ENCODE data around the gene LETMD1.
A peak's percentile ranks its signal among the peaks of the same experiment; 100 is the strongest.
"Not testable (repeated sequence)": the region's sequence is repeated elsewhere in the genome, so short reads cannot be mapped to it uniquely, and the experiment has no call there.

The LETMD1 gene

GRCh38 chr12:51027342-51027835 is 20.7 kb upstream of the LETMD1 start:
- DNase-seq: no peak

- DNase-seq: peak in 1 of 2 donors; percentile 61
Measured at GRCh38 chr12:51028126-51028812, 19.9 kb upstream of the LETMD1 start.

GRCh38 chr12:51028813-51029150 is 19.3 kb upstream of the LETMD1 start:
- DNase-seq: no peak

GRCh38 chr12:51033048-51033447 is 15.1 kb upstream of the LETMD1 start:
- DNase-seq: no peak

GRCh38 chr12:51033457-51034089 is 14.6 kb upstream of the LETMD1 start:
- no peak for DNase-seq

GRCh38 chr12:51036279-51036678 is 11.8 kb upstream of the LETMD1 start:
- no peak for DNase-seq

- DNase-seq: no peak
Measured at GRCh38 chr12:51048661-51049251, 629 bp downstream of the LETMD1 start.

- no peak for DNase-seq
Measured at GRCh38 chr12:51049525-51049924, 1.4 kb downstream of the LETMD1 start.

GRCh38 chr12:51051787-51052186 is 3.7 kb downstream of the LETMD1 start:
- no peak for DNase-seq

GRCh38 chr12:51055060-51055459 is 6.9 kb downstream of the LETMD1 start:
- DNase-seq: no peak

GRCh38 chr12:51056242-51056641 is 8.1 kb downstream of the LETMD1 start:
- peak in 1 of 2 donors; percentile 2 for DNase-seq

- no peak for DNase-seq
Measured at GRCh38 chr12:51059086-51059485, 11.0 kb downstream of the LETMD1 start.

GRCh38 chr12:51062631-51063397 is 14.7 kb downstream of the LETMD1 start:
- no peak for DNase-seq

- no peak for DNase-seq
Measured at GRCh38 chr12:51065530-51065929, 17.4 kb downstream of the LETMD1 start.

GRCh38 chr12:51067229-51067628 is 19.1 kb downstream of the LETMD1 start:
- no peak for DNase-seq

- DNase-seq: no peak
Measured at GRCh38 chr12:51067771-51068170, 19.6 kb downstream of the LETMD1 start.

- no peak for DNase-seq
Measured at GRCh38 chr12:51070004-51070403, 21.9 kb downstream of the LETMD1 start.

GRCh38 chr12:51071663-51072062 is 23.5 kb downstream of the LETMD1 start:
- DNase-seq: no peak

- DNase-seq: no peak
Measured at GRCh38 chr12:51075390-51075789, 27.3 kb downstream of the LETMD1 start.

GRCh38 chr12:51076236-51076930 is 28.3 kb downstream of the LETMD1 start:
- DNase-seq: peak in 1 of 2 donors; percentile 5

GRCh38 chr12:51077930-51078329 is 29.8 kb downstream of the LETMD1 start:
- no peak for DNase-seq

- not testable (repeated sequence) for DNase-seq
Measured at GRCh38 chr12:51078346-51078745, 30.2 kb downstream of the LETMD1 start.

GRCh38 chr12:51078866-51079265 is 30.7 kb downstream of the LETMD1 start:
- DNase-seq: not testable (repeated sequence)

All from bone marrow (tissue), 2 donors.